Measurements from ENCODE around the gene PWP2. TPM values are rescaled to one million over a fixed set of nuclear protein-coding genes. Genes with fewer than 3 reads are reported as not detected.
"Not testable (repeated sequence)": the region's sequence is repeated elsewhere in the genome, so short reads cannot be mapped to it uniquely, and the experiment has no call there.

PWP2 gene
- total and polyA plus RNA-seq, 10 of the 15 experiments (the other 5 are each of a cell fraction or from before 2014, with no cell fraction given): 0.03 to 9.4 (median 2.0) TPM

DNA sequence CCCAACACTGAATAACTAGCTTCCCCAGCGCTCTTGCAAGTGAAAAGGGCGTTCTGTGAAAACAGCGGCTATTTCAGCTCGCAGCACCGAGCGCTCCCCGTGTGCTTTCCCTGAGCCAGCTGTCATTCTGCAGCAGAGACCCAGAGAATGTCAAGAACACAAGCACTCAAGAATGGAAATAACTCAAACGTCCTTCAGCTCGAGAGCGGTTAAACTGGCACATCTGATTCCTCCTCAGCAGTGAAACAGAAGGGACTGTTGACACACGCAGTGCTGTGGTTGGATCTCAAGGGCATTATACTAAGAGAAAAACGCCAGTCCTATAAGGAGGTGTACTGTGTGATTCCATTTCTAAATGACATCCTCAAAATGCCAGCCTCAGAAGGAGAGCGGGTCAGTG, 8.2 kb upstream of the PWP2 start:
- H3K9me3 ChIP-seq (replicated peaks; ENCODE audit: control insufficient read depth, insufficient read depth, low read length); BruUV-seq (replicated peaks); H3K27ac ChIP-seq (ENCODE audit: control insufficient read depth, insufficient read depth); in situ Hi-C loops (cut with MboI); H3K4me1 ChIP-seq (ENCODE audit: control insufficient read depth, insufficient read depth, low read length); H3K27me3 ChIP-seq (replicated peaks in 1 of 2; ENCODE audit: control insufficient read depth in 2 of 2, insufficient read depth in 2 of 2, low read length in 1 of 2); POLR2A ChIA-PET; H3K4me2 ChIP-seq (ENCODE audit: control insufficient read depth, insufficient read depth); H3K4me3 ChIP-seq; CTCF ChIA-PET; DNase-seq (ENCODE audit: low read depth, low spot score); H3K79me2 ChIP-seq (ENCODE audit: control insufficient read depth, insufficient read depth, low read length); ATAC-seq; H3K9ac ChIP-seq (ENCODE audit: control insufficient read depth, insufficient read depth, low read length); RAD21 ChIA-PET (ENCODE audit: unreplicated experiment); FAIRE-seq; H4K20me1 ChIP-seq (ENCODE audit: control insufficient read depth, insufficient read depth); H3K36me3 ChIP-seq (ENCODE audit: control insufficient read depth in 2 of 2, insufficient read depth in 2 of 2, low read length in 1 of 2); H2AFZ ChIP-seq (ENCODE audit: control insufficient read depth, low read depth, low read length); SMC1A ChIA-PET (ENCODE audit: uncharacterized antibody, unreplicated experiment); intact Hi-C loops (cut with micrococcal nuclease; ENCODE audit: unreplicated experiment): not testable (repeated sequence)
- WGBS (ENCODE audit: insufficient coverage, insufficient replicate concordance, low lambda C conversion rate, missing lambda C conversion rate): no CpG with 5 or more reads among the region's 13 CpGs

DNA sequence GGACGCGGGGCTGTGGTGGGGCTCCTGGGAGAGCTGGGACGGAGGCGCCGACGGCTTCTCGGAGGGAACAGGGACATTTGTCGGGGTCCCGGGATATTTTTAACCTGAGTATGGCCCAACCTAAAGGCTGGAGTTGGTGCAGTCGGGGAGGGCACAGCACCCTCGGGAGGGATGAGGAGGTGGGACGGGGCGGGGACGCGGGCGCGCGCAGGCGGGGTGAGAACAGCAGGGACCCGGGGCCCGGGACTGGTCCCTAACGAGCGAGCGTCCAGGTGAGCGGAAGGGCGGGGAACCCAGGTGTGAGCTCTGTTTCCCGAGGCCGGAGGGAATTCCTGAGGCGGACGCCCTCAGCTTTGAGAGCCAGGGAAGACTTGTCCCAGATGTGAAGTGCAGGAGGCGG, 390 bp downstream of the PWP2 start:
- H3K27ac ChIP-seq (ENCODE audit: control insufficient read depth, insufficient read depth); BruUV-seq (replicated peaks); H3K36me3 ChIP-seq (ENCODE audit: control insufficient read depth in 2 of 2, insufficient read depth in 2 of 2, low read length in 1 of 2); RAD21 ChIA-PET (ENCODE audit: unreplicated experiment); H3K4me3 ChIP-seq; CTCF ChIA-PET; H3K4me1 ChIP-seq (ENCODE audit: control insufficient read depth, insufficient read depth, low read length); DNase-seq (ENCODE audit: low read depth, low spot score); FAIRE-seq; H3K79me2 ChIP-seq (ENCODE audit: control insufficient read depth, insufficient read depth, low read length); in situ Hi-C loops (cut with MboI); H3K9ac ChIP-seq (ENCODE audit: control insufficient read depth, insufficient read depth, low read length); H3K27me3 ChIP-seq (replicated peaks in 1 of 2; ENCODE audit: control insufficient read depth in 2 of 2, insufficient read depth in 2 of 2, low read length in 1 of 2); SMC1A ChIA-PET (ENCODE audit: uncharacterized antibody, unreplicated experiment); H3K9me3 ChIP-seq (replicated peaks; ENCODE audit: control insufficient read depth, insufficient read depth, low read length); intact Hi-C loops (cut with micrococcal nuclease; ENCODE audit: unreplicated experiment); H4K20me1 ChIP-seq (ENCODE audit: control insufficient read depth, insufficient read depth); H2AFZ ChIP-seq (ENCODE audit: control insufficient read depth, low read depth, low read length); H3K4me2 ChIP-seq (ENCODE audit: control insufficient read depth, insufficient read depth); POLR2A ChIA-PET: not testable (repeated sequence)
- ATAC-seq: peak; percentile 74
- no CpG with 5 or more reads among the region's 31 CpGs for WGBS (ENCODE audit: insufficient coverage, insufficient replicate concordance, low lambda C conversion rate, missing lambda C conversion rate)

DNA sequence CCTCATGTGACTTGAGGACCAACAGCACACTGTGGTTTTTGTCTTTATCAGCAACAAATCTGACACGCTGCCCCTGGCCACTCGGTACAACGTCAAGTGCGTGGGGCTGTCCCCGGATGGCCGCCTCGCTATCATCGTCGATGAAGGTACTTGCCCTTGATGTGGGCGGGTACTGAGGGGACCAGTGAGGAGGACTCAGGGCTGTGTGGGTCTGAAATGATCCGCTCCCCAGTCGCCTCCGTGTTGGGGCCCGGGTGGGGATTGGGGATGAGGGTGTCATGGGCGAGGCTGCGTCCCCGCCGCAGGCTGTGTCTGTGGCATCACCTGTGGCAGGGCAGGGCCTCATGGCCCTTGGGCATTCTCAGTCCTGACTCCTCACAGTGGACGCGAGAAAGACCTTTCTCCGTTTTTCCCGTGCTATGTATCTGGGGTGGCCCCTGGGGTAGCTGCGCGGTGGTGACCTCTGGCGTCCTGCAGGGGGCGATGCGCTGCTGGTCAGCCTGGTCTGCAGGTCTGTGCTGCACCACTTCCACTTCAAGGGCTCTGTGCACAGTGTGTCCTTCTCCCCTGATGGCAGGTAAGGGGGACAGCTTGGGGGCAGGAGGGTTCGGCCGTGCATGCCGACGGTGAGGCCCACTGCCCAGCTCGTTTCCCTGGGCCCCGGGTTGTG, 6.6 kb downstream of the PWP2 start:
- H3K27ac ChIP-seq (ENCODE audit: control insufficient read depth, insufficient read depth); FAIRE-seq; SMC1A ChIA-PET (ENCODE audit: uncharacterized antibody, unreplicated experiment); H3K4me3 ChIP-seq; H4K20me1 ChIP-seq (ENCODE audit: control insufficient read depth, insufficient read depth); H3K9ac ChIP-seq (ENCODE audit: control insufficient read depth, insufficient read depth, low read length); H3K79me2 ChIP-seq (ENCODE audit: control insufficient read depth, insufficient read depth, low read length); H3K27me3 ChIP-seq (replicated peaks in 1 of 2; ENCODE audit: control insufficient read depth in 2 of 2, insufficient read depth in 2 of 2, low read length in 1 of 2); DNase-seq (ENCODE audit: low read depth, low spot score); H3K4me1 ChIP-seq (ENCODE audit: control insufficient read depth, insufficient read depth, low read length); intact Hi-C loops (cut with micrococcal nuclease; ENCODE audit: unreplicated experiment); in situ Hi-C loops (cut with MboI); CTCF ChIA-PET; H3K36me3 ChIP-seq (ENCODE audit: control insufficient read depth in 2 of 2, insufficient read depth in 2 of 2, low read length in 1 of 2); H2AFZ ChIP-seq (ENCODE audit: control insufficient read depth, low read depth, low read length); POLR2A ChIA-PET; H3K9me3 ChIP-seq (replicated peaks; ENCODE audit: control insufficient read depth, insufficient read depth, low read length); ATAC-seq; H3K4me2 ChIP-seq (ENCODE audit: control insufficient read depth, insufficient read depth); RAD21 ChIA-PET (ENCODE audit: unreplicated experiment); BruUV-seq (replicated peaks): not testable (repeated sequence)
- no CpG with 5 or more reads among the region's 33 CpGs for WGBS (ENCODE audit: insufficient coverage, insufficient replicate concordance, low lambda C conversion rate, missing lambda C conversion rate)

DNA sequence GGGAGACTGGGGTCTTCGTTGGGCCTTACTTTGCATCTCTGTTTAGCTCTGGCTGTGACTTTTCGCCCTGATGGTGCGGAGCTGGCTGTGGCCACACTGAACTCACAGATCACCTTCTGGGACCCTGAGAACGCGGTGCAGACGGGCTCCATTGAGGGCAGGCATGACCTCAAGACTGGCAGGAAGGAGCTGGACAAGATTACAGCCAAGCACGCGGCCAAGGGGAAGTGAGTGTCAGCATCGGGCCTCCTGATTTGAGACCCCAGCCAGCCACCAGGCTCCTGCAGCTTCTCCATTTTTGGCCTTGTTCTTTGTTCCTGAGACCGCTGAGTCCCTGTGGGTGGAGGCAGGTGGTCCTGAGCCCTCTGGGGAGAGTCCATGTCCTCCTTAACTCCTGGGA, 14.9 kb downstream of the PWP2 start:
- DNase-seq (ENCODE audit: low read depth, low spot score); H2AFZ ChIP-seq (ENCODE audit: control insufficient read depth, low read depth, low read length); intact Hi-C loops (cut with micrococcal nuclease; ENCODE audit: unreplicated experiment); in situ Hi-C loops (cut with MboI); H3K4me2 ChIP-seq (ENCODE audit: control insufficient read depth, insufficient read depth); CTCF ChIA-PET; H3K9ac ChIP-seq (ENCODE audit: control insufficient read depth, insufficient read depth, low read length); POLR2A ChIA-PET; ATAC-seq; H3K79me2 ChIP-seq (ENCODE audit: control insufficient read depth, insufficient read depth, low read length); H4K20me1 ChIP-seq (ENCODE audit: control insufficient read depth, insufficient read depth); SMC1A ChIA-PET (ENCODE audit: uncharacterized antibody, unreplicated experiment); H3K4me3 ChIP-seq; FAIRE-seq; H3K9me3 ChIP-seq (replicated peaks; ENCODE audit: control insufficient read depth, insufficient read depth, low read length); RAD21 ChIA-PET (ENCODE audit: unreplicated experiment); BruUV-seq (replicated peaks); H3K27me3 ChIP-seq (replicated peaks in 1 of 2; ENCODE audit: control insufficient read depth in 2 of 2, insufficient read depth in 2 of 2, low read length in 1 of 2); H3K27ac ChIP-seq (ENCODE audit: control insufficient read depth, insufficient read depth); H3K36me3 ChIP-seq (ENCODE audit: control insufficient read depth in 2 of 2, insufficient read depth in 2 of 2, low read length in 1 of 2); H3K4me1 ChIP-seq (ENCODE audit: control insufficient read depth, insufficient read depth, low read length): not testable (repeated sequence)
- WGBS (ENCODE audit: insufficient coverage, insufficient replicate concordance, low lambda C conversion rate, missing lambda C conversion rate): no CpG with 5 or more reads among the region's 10 CpGs
